WI38 (cell line): ENCODE data around the gene EXOC4.

ENCODE experiments used
- H3K4me3 ChIP-seq: 2 replicates; pipeline ENCODE4 v1.5.1; 2011; ENCODE audit warnings: low read depth, mild to moderate bottlenecking, control low read depth, low read length
- CTCF ChIP-seq: IDR thresholded peaks from 2 replicates; pipeline ENCODE4 v1.5.1; 2012; ENCODE audit warnings: low read depth, mild to moderate bottlenecking, control low read depth, low read length

Gene EXOC4

GRCh38 chr7:134014935-134015334, 762.1 kb downstream of the EXOC4 start:
- TF ChIP-seq CTCF, result no peak
- no peak overlapping the region for H3K4me3 ChIP-seq

GRCh38 chr7:134016223-134016941, 763.5 kb downstream of the EXOC4 start:
- H3K4me3 ChIP-seq, result no peak overlapping the region
- TF ChIP-seq CTCF, result peak; percentile 64

- H3K4me3 ChIP-seq, result no peak overlapping the region
- TF ChIP-seq CTCF, result no peak
These were observed 764.0 kb downstream of the EXOC4 start for GRCh38 chr7:134016942-134017303.

GRCh38 chr7:134018306-134018705, 765.4 kb downstream of the EXOC4 start:
- H3K4me3 ChIP-seq, result no peak overlapping the region
- TF ChIP-seq CTCF, result no peak

GRCh38 chr7:134019251-134019650, 766.4 kb downstream of the EXOC4 start:
- no peak overlapping the region for H3K4me3 ChIP-seq
- no peak for TF ChIP-seq CTCF

GRCh38 chr7:134021836-134022235, 769.0 kb downstream of the EXOC4 start:
- H3K4me3 ChIP-seq, result no peak overlapping the region
- TF ChIP-seq CTCF, result no peak

GRCh38 chr7:134022286-134022911, 769.5 kb downstream of the EXOC4 start:
- TF ChIP-seq CTCF, result no peak
- no peak overlapping the region for H3K4me3 ChIP-seq
